Mucosa of gallbladder (tissue), 1 donor: Measurements from ENCODE around the gene C12orf76. TPM values are rescaled to one million over a fixed set of nuclear protein-coding genes. Genes with fewer than 3 reads are reported as not detected.
"Not testable (repeated sequence)": the region's sequence is repeated elsewhere in the genome, so short reads cannot be mapped to it uniquely, and the experiment has no call there.

ENCODE experiments used
- DNase-seq: peaks from one replicate; pipeline ENCODE4 v3.0.0-alpha.2; 2020; ENCODE audit warnings: low spot score
- total RNA-seq: library from RNA; stranded (reverse); gene quantifications from one replicate; pipeline ENCODE4 v1.2.1, GENCODE V29; 2021
- donor health status: DM: no; HTN: no; CAD: no.

The C12orf76 gene, protein sequence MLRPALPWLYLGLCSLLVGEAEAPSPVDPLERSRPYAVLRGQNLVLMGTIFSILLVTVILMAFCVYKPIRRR
- 21.2 TPM for total RNA-seq

DNA sequence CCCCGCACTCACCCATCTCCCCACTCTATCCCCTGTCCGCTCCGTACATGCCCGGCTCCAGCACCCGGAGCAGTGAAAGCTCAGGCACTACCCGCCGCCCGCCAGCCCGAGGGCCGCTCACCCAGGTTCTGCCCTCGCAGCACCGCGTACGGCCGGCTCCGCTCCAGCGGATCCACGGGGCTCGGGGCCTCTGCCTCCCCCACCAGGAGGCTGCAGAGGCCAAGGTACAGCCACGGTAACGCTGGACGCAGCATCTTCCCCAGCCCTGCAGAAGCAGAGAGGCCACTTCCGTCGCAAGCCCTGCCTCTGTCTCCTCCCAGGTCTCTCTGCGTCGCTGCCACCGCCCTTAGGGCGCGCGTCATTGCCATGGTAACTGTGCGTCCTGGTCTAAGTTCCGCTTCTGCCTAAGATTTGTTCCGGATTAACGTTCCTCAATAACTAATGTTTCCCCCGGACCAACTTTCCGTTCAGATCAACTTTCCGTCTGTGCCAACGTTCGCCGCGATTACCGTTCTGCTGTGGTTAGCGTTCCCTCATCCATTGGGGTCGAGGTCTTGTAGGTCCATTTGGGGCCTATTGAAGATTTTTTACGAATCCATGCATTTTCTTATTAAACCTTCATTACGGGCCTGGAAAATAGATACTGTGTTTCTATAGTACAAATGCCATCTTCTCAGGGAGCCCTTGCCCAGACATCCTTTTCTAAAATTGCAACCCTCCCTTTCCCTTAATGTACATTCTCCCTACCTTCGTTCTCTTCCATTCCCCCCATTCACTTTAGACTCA lies at the start of gene C12orf76:
C12orf76 (minus strand) TSS at position 281 of the 786 bp plus-strand sequence; CDS start at position 254, 27 bp downstream.
- DNase-seq = peak; percentile 96

DNA sequence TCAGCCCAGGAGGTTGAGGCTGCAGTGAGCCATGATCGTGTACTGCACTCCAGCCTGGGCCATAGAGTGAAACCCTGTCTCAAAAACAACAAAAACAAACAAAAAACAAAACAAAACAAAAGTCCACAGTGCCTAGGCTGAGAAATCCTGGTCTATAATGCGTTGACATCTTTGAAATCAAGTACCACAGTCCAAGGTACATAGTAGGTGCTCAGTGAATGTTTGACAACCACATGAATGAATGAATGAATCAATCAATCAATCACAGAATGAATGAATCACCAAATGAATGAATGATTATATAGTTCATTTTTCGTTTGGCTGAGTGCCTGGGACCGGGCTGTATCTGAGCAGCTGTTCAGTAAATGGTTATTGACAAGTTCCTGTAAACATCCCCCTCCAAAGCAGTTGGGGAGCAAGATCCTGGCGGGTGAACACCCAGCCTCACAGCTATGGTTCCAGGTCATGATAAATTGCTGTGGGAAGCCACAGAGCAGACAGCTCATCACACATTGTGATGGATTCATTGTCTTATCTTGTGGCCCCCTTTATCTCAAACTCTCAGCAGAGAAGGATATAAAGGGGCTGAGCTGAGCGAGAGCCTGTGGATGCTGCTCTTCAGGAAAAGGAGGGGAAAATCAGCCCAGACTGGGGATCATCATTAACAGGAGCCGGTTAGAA lies 45.4 kb upstream of the C12orf76 start:
- DNase-seq = no peak

DNA sequence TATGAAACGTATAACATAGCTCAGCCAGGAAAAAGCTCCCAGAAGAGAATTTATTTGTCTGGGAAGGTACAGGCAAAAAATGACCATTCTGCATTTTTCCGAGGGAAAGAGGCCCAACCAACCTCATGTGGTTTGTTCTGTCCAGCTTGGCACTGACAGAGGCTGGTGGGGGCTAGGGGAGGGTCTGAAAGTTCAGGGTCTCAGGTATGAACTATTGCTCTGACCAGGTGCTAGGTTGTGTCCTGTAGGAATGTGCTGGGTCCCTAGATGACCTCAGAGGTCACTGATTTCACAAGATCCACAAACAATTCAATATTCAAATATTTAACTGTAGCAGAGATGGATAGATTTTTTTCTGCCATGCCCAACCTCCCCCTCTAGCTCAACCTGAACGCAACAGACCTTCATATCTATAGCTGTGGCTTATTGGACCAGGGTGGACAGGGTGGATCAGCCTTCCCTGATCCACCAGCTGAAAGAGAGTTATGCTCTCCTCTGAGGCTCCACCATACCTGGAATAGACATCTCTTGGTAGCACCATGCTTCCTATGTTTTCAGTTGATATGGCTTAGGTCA lies 42.9 kb upstream of the C12orf76 start:
- DNase-seq = no peak

DNA sequence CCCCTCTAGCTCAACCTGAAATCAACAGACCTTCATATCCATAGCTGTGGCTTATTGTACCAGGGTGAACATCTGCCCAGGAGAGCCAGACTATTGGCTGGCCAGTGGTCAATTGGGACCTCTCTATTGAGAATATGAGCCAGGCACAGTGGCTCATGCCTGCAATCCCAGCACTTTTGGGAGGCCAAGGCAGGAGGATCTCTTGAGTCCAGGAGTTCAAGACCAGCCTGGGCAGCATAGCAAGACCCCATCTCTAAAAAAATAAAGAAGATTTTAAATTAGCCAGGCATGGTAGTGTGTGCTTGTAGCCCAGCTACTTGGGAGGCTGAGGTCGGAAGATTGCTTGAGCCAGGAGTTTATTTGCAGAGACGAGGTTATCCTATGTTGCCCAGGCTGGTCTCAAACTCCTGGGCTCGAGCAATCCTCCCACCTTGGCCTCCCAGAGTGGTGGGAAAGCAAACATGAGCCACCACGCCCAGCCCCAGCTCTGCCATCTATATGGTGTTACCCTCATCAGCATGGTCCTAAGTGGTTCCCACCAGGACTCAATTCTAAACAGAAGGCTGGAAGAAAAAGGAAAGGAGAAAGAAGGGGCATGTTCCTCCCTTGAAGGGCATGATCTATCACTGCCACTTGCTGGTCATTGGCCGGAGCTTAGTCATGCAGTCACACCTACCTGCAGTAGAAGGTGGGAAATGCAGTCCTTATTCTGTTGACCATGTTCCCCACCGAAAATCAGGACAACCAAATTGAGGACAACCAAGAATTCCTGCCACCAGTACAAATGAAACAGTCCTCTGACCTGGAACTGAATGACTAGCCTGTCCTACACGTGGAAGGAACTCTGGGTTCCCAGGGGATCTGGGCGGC lies 42.2 kb upstream of the C12orf76 start:
- DNase-seq = no peak

DNA sequence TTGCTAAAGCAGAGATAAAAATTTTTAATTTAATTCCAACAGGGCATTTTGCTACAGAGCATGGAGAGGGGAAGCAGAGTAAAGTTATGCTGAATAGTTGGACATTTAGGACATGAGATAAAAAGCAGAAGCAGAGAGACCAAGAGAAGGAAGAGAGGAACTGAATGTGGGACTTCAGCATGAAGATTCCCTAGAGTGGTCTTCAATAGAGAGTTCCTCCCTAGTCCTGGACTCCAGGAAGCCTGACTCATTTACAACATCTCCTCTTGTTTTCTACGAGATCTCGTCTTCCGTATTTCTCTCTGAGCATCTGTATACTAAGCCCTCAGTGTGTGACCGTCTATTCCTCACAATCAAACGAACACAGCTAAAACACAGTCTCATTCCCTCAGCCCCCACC lies 40.6 kb upstream of the C12orf76 start:
- DNase-seq = no peak

DNA sequence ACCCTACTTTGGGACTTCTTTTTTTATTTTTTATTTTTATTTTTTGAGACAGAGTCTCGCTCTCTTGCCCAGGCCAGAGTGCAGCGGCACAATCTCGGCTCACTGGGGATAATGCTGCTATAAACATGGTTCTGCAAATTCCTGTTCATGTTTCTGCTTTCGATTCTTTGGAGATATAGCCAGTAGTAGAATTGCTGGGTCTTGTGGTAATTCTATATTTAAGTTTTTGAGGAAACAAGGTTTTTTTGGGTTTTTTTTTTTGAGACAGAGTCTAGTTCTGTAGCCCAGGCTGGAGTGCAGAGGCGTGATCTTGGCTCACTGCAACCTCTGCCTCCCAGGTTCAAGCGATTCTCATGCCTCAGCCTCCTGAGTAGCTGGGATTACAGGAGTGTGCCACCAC lies 39.9 kb upstream of the C12orf76 start:
- DNase-seq = not testable (repeated sequence)

DNA sequence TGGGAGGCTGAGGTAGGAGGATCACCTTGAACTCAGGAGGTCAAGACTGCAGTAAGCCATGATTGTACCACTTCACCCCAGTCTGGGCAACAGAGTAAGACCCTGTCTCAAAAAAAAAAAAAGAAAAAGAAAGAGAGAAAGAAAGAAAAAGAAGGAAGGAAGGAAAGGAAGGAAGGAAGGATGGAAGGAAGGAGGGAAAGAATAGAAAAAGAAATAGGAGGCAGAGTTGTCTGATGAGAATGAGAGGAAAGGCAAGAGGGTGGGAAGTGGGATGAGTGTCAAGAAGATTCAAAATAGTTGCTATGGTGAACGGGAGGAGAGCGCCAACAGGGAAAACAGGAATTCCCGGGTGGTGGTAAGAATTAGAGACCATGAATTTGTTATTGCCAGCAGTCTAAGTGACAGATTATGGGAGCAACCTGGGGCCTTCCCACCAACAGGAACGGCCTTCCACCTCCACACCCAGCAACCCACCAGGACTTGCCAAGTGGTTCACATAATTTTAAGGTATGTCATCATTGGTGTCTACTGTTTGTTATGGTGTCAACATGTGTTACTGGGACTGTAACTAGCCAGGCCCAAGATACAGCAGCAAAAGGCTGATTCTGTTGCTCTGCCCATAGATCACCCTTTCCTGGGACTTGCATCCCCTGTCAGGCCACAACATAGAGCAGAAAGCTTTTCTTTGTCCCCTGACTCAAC lies 36.1 kb upstream of the C12orf76 start:
- no peak for DNase-seq

DNA sequence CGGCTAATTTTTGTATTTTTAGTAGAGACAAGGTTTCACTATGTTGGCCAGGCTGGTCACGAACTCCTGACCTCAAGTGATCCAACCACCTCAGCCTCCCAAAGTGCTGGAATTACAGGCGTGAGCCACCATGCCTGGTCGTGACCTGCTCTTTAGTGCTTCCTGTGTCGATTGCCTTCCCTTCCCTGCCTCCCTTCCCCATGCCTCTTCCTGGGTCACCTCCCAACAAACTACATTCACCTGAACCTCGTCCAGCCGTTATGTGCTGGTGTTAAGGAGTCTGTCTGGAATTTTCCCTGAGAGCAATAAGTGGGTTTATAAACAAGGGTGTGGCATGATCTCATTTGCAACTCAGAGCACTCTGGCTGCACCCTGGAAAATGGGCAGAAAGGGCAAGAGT lies 32.1 kb upstream of the C12orf76 start:
- DNase-seq = no peak

DNA sequence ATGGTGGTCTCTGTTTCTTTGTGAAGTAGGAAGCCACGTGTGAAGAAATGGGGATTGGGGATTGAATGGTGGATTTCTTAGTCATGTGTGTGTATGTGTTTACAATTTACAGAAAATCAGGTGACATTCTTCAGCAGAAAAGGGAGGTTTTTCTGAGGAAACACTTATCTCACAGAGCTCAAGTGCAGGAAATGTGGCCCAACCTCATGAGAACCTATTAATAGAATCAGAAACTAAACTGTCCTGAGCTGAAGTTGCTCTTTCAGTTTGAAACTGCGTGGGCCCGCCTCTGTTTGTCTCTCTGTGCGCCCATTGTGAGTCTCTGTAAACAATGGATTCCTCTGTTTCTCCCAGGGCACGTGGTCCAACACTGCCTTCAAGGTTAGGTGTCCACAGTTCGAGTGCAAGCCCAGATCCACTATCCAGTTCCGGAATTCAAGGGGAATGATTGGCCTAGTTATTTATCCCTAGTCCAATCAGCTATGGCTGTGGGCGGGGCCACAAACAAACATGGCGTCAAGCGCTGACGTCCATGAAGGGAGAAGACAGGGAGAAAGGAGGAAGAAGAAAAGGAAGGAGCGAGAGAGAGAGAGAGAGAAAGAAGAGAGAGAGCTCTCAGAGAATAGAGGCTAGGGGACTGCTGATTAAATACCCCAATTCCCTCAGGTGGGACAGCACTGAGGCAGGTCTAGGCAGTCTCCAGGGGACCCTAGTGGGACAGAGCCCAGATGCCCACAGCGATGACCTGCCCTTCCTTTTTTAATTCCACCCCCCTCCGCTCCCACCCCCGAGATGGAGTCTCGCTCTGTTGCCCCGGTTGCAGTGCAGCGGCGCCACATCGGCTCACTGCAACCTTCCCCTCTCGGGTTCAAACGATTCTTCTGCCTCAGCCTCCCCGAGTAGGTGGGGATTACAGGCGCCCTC lies 31.4 kb upstream of the C12orf76 start:
- DNase-seq = peak; percentile 42

DNA sequence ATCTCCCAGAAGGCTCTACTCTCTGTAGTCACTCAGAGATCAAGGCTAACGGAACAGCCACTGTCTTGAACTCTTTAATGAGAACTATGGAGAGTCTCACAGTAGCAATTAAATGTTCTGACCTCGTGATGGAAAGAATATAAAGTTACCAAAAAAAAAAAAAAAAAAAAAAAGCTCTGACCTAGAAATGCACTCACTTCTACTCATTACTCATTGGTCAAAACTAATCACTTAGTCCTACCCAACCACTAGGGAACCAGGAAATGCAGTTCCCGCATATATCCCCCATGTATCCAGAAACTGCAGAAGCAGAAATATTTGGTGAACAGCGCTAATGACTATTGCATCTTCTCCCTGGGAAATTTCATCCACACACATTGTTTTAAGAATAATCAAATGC lies 29.5 kb upstream of the C12orf76 start:
- no peak for DNase-seq

DNA sequence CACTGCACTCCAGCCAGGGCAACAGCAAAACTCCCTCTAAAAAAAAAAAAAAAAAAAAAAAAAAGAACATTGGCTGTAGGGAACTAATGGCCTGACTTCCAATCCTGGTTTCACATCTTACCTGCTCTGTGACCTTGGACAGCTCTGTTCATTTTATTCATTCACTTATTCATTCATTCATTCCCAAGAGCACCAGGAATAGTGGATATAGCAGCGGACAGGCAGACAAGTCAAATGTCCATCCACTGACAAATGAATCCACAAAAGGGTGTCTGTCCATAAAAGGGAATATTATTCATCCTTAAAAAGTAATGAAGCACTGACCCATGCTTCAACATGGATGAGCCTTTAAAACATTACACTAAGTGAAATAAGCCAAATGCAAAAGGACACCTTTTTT lies 27.6 kb upstream of the C12orf76 start:
- DNase-seq = no peak

DNA sequence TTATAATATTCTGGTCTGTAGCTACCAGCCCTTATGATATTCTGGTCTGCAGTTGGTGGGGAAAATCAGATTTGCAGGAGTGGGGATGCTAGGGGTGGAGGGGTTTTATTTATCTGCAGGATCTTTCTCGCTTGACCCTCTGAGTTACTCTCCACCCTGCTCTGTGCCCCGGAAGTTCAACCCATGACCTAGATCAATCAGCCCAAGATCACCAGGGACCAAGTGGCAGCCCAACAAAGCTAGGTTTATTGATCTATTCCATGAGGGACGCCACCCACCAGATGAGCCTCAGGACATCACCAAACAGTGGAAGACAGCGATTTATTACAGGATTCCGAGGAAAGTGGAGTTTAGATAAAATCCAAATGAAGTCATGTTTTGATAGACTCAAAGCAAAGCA lies 25.8 kb upstream of the C12orf76 start:
- no peak for DNase-seq

DNA sequence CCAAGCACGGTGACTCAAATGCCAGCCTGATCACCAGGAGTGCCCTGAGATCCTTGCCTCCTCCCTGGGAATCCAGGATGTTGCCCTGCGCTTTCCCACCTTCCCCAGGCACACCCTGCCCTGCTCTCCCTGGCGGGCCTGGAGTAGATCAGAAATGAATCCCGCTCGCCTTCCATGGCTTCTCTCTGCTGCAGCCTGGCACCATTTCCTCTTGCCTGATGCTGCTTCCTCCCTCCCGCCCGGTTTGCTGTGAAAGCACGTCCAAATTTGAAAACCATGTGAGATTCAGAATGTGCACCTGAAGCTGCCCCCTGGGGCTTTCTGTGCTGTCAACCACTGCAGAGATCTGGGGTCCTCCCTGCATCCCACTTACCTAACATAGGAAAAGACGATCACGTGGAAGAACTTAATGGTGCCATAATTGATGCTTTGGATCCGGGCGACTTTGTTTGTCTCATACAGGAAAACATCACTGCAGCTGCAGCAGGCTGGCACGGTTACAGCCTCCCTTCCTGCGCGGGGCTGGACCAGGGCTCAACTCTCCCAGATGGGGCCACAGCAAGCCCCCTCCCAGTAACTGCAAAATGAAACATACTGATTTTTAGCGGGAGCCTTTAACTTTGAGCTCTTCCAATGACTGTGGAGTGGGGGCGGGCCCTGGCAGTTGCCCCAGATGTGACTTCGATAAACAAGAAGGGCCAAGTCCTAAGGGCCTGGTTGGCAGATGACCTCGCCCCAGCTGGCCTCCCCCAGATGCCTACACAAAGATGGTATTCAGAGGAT lies 24.9 kb upstream of the C12orf76 start:
- no peak for DNase-seq

DNA sequence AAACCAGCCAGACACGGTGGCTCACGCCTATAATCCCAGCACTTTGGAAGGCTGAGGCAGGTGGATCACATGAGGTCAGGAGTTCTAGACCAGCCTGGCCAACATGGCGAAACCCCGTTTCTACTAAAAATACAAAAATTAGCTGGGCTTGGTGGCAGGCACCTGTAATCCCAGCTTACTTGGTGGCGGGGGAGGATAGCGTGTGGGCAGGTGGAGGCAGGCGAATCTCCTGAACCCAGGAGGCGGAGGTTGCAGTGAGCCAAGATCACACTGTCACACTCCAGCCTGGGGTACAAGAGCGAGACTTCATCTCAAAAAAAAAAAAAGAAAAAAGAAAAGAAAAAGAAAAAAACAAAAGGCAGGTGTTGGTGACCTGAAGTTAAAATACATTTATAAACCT lies 24.3 kb upstream of the C12orf76 start:
- not testable (repeated sequence) for DNase-seq

DNA sequence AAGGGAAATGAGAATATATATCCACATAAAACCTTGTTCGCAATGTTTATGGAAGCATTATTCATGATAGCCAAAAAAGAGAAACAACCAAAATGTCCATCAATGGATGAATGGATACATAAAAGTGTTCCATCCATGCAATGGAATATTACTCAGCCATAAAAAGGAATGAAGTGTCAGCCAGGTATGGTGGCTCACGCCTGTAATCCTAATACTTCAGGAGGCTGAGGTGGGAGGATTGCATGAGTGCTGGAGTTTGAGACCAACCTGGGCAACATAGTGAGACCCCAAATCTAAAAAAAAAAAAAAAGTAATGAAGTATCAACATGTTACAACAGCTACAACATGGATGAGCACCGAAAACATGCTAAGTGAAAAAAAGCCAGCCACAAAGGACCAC lies 23.6 kb upstream of the C12orf76 start:
- DNase-seq = no peak

DNA sequence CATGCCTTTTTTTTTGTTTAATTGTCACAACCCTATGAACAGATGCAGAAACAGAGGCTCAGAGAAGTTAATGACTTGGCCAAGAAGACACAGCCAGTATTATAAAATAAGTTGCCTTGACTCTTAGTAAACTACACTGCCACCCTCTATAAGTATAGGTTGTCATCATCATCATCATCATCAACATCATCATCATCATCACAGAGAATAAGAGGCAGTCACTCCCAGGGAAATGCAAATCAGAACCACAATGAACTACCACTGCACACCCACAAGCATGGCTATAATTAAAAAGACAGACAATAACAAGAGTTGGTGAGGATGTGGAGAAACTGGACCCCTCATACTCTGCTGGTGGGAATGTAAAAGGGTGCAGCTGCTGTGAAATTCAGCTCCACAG lies 23.2 kb upstream of the C12orf76 start:
- no peak for DNase-seq

DNA sequence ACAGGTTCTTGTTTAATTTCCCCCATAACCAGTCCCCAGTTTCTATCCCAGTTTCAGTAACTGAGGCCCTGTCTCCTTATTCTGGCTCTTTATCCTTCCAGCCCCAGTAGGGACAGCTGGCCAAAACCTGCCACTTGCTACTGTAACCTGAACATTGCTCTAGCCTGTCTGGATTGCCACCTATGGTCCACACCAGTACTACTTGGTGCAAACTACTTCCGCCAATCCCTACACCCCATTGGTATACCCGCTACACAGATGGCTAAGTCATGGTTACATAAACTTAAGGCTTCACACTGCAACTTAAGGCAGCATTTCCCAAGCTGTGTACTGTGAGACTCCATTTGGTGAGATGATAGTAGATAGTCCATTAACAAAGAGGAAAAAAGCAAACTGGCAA lies 20.3 kb upstream of the C12orf76 start:
- DNase-seq = no peak

DNA sequence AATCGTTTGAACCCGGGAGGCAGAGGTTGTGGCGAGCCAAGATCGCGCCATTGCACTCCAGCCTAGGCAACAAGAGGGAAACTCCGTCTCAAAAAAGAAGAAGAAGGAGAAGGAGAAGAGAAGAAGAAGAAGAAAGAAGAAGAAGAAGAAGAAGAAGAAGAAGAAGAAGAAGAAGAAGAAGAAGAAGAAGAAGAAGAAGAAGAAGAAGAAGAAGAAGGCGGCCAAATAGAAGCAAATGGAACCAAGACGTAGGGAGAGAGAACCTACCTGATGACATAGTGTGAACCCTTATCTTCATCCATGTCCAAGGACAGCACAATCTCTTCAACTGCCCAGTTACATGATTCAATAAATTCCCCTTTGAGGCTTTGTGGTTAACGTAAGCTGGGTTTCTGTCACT lies 19.8 kb upstream of the C12orf76 start:
- not testable (repeated sequence) for DNase-seq

DNA sequence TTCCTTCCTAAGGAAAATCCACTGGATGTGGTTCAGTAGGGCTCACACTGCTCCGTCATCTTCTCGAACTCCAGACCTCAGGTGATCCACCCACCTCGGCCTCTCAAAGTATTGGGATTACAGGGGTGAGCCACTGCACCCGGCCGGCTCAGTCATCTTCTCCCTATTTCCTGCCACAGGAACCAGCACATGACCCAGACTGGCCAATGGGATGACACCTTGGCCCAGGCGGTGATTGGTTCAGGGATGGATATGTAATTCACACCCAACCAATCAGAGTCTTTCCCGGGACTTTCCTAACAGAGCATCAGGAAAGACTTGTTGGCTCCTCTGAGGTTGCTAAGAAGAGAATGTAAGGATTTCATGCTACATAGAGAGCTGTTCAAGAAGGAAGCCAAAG lies 19.2 kb upstream of the C12orf76 start:
- no peak for DNase-seq
